IMR-90 (cell line): ENCODE results near the gene GAS2L2. TPM values are rescaled to one million over a fixed set of nuclear protein-coding genes. Genes with fewer than 3 reads are reported as not detected.

Experiments
- ATAC-seq: fragments of 200-7000 bp; cut with Tn5 transposase; 2 replicates; pipeline ENCODE4 v1.9.1; 2020; ENCODE audit warnings: low read depth, mild to moderate bottlenecking, moderate library complexity
- BruUV-seq: library from RNA; stranded (reverse); fragments of 400-500 nt; replicated peaks from 2 replicates; lab custom pipeline; 2021; lab: Mats Ljungman, UMichigan
- CTCF ChIA-PET: fragments of 300-600 bp; formaldehyde crosslinking; extraction: SDS; loops from one replicate; lab custom pipeline; 2021; ENCODE audit warnings: antibody characterized with exemption; lab: Yijun Ruan, JAX
- POLR2A ChIA-PET: fragments of 300-600 bp; sonication (Branson Sonifier 250); formaldehyde crosslinking; loops from one replicate; lab custom pipeline; 2022; ENCODE audit warnings: antibody characterized with exemption; ENCODE audit not compliant: unreplicated experiment; lab: Charles Lee
- DNase-seq: peaks from one replicate; pipeline ENCODE4 v3.0.0; 2013
- H2AFZ ChIP-seq: replicated peaks from 2 replicates; pipeline ENCODE3; 2013; ENCODE audit warnings: low read length, mild to moderate bottlenecking; ENCODE audit not compliant: poor library complexity
- H2AK5ac ChIP-seq: 2 replicates; pipeline ENCODE4 v1.6.1; 2013; ENCODE audit warnings: low read depth, low read length, inconsistent platforms
- H2AK9ac ChIP-seq: replicated peaks from 2 replicates; pipeline ENCODE3; 2013; ENCODE audit warnings: mild to moderate bottlenecking, low read depth, low read length, moderate library complexity; ENCODE audit not compliant: poor library complexity
- H2BK120ac ChIP-seq: 2 replicates; pipeline ENCODE4 v1.6.1; 2013; ENCODE audit warnings: low read depth, low read length, inconsistent platforms
- H2BK15ac ChIP-seq: 3 replicates; pipeline ENCODE4 v1.6.1; 2013; ENCODE audit warnings: low read depth, low read length, inconsistent platforms
- H2BK20ac ChIP-seq: 2 replicates; pipeline ENCODE4 v1.6.1; 2013; ENCODE audit warnings: low read depth, mild to moderate bottlenecking, inconsistent platforms, low read length, moderate library complexity
- H2BK5ac ChIP-seq: 2 replicates; pipeline ENCODE4 v1.6.1; 2013; ENCODE audit warnings: mild to moderate bottlenecking, low read depth, low read length, inconsistent platforms; ENCODE audit not compliant: poor library complexity, severe bottlenecking
- H3K14ac ChIP-seq: replicated peaks from 2 replicates; pipeline ENCODE4 v1.6.1; 2013; ENCODE audit warnings: low read depth, low read length, inconsistent platforms
- H3K18ac ChIP-seq: 2 replicates; pipeline ENCODE4 v1.6.1; 2013; ENCODE audit warnings: low read depth, low read length, control low read depth
- H3K23ac ChIP-seq: 2 replicates; pipeline ENCODE4 v1.6.1; 2013; ENCODE audit warnings: low read depth, low read length, inconsistent platforms
- H3K27ac ChIP-seq: 2 replicates; pipeline ENCODE4 v1.5.1; 2013; ENCODE audit warnings: mild to moderate bottlenecking, control low read depth, low read length; ENCODE audit not compliant: insufficient read depth
- H3K27me3 ChIP-seq: 2 replicates; pipeline ENCODE4 v1.6.1; 2013; ENCODE audit warnings: low read length; ENCODE audit not compliant: control insufficient read depth, insufficient read depth
- H3K36me3 ChIP-seq: 2 replicates; pipeline ENCODE4 v1.6.1; 2013; ENCODE audit warnings: low read length, mixed read lengths; ENCODE audit not compliant: control insufficient read depth, insufficient read depth
- H3K4ac ChIP-seq: 2 replicates; pipeline ENCODE4 v1.6.1; 2013; ENCODE audit warnings: low read depth, low read length, inconsistent platforms
- H3K4me1 ChIP-seq: 2 replicates; pipeline ENCODE4 v1.6.1; 2013; ENCODE audit warnings: low read length, mixed read lengths; ENCODE audit not compliant: control insufficient read depth, insufficient read depth
- H3K4me2 ChIP-seq: 2 replicates; pipeline ENCODE4 v1.6.1; 2013; ENCODE audit warnings: low read depth, mild to moderate bottlenecking, control low read depth, low read length, moderate library complexity
- H3K4me3 ChIP-seq: 2 replicates; pipeline ENCODE4 v1.5.1; 2013; ENCODE audit warnings: low read depth, mild to moderate bottlenecking, control low read depth, low read length, moderate library complexity; ENCODE audit not compliant: insufficient read depth
- H3K56ac ChIP-seq: 2 replicates; pipeline ENCODE4 v1.6.1; 2013; ENCODE audit warnings: low read length, inconsistent platforms; ENCODE audit not compliant: insufficient read depth; ENCODE audit errors: extremely low read depth
- H3K79me1 ChIP-seq, 2 experiments: 2 replicates each; pipeline ENCODE4 v1.6.1; 2013; ENCODE audit warnings: low read length in 2 of 2, inconsistent platforms in 1 of 2, low read depth in 1 of 2
- H3K9ac ChIP-seq: 2 replicates; pipeline ENCODE4 v1.6.1; 2013; ENCODE audit warnings: low read depth, low read length, control low read depth
- H3K9me1 ChIP-seq: 2 replicates; pipeline ENCODE4 v1.6.1; 2013; ENCODE audit warnings: low read length, inconsistent platforms; ENCODE audit not compliant: insufficient read depth
- H3K9me3 ChIP-seq: 2 replicates; pipeline ENCODE4 v1.6.1; 2013; ENCODE audit warnings: low read length; ENCODE audit not compliant: control insufficient read depth, insufficient read depth
- H4K20me1 ChIP-seq: 2 replicates; pipeline ENCODE4 v1.6.1; 2013; ENCODE audit warnings: low read length, inconsistent platforms; ENCODE audit not compliant: insufficient read depth
- H4K5ac ChIP-seq: 2 replicates; pipeline ENCODE4 v1.6.1; 2013; ENCODE audit warnings: mild to moderate bottlenecking, low read depth, low read length, control low read depth
- H4K8ac ChIP-seq, 2 experiments: 2 replicates each; pipeline ENCODE4 v1.6.1; 2013; ENCODE audit warnings: low read depth in 2 of 2, low read length in 2 of 2, control low read depth in 1 of 2, inconsistent platforms in 1 of 2
- H4K91ac ChIP-seq: 2 replicates; pipeline ENCODE4 v1.6.1; 2013; ENCODE audit warnings: low read depth, low read length, inconsistent platforms; ENCODE audit not compliant: insufficient read depth
- CEBPB ChIP-seq: IDR thresholded peaks from 2 replicates; pipeline ENCODE4 v1.6.1; 2012; ENCODE audit warnings: low read depth, low read length, improper control_type of control experiment
- ELK1 ChIP-seq: fragments of 150-350 bp; IDR thresholded peaks from 2 replicates; pipeline ENCODE4 v1.6.1; 2016; ENCODE audit warnings: low read depth, mild to moderate bottlenecking, low read length, moderate library complexity, borderline replicate concordance
- FOS ChIP-seq: fragments of 150-350 bp; IDR thresholded peaks from 2 replicates; pipeline ENCODE4 v1.6.1; 2016; ENCODE audit warnings: low read depth, low read length
- MAFK ChIP-seq: IDR thresholded peaks from 2 replicates; pipeline ENCODE4 v1.6.1; 2012; ENCODE audit warnings: low read depth, low read length, improper control_type of control experiment
- MXI1 ChIP-seq: IDR thresholded peaks from 2 replicates; pipeline ENCODE4 v1.6.1; 2012; ENCODE audit warnings: low read depth, mild to moderate bottlenecking, low read length, moderate library complexity, borderline replicate concordance
- NFE2L2 ChIP-seq: fragments of 150-350 bp; IDR thresholded peaks from 2 replicates; pipeline ENCODE4 v1.6.1; 2016; ENCODE audit warnings: low read depth, mild to moderate bottlenecking, low read length
- POLR2A ChIP-seq: IDR thresholded peaks from 2 replicates; pipeline ENCODE4 v1.6.1; 2012; ENCODE audit warnings: mild to moderate bottlenecking, low read depth, low read length
- RAD21 ChIP-seq: IDR thresholded peaks from 2 replicates; pipeline ENCODE4 v1.6.1; 2012; ENCODE audit warnings: low read length, improper control_type of control experiment
- RCOR1 ChIP-seq: IDR thresholded peaks from 2 replicates; pipeline ENCODE4 v1.6.1; 2012; ENCODE audit warnings: mild to moderate bottlenecking, low read length, improper control_type of control experiment; ENCODE audit not compliant: insufficient replicate concordance
- WGBS, 2 experiments: methylation state at CpG; one replicate each; pipeline versions ENCODE4 v1.1.5 to v1.1.7; 2013; ENCODE audit warnings: missing lambda C conversion rate in 2 of 2; ENCODE audit not compliant: insufficient read length in 1 of 2; ENCODE audit errors: extremely low coverage in 2 of 2; 5-methylcytosine and 5-hydroxymethylcytosine counted together
- dilution Hi-C: fragments of 300-500 bp; cut with HindIII; formaldehyde crosslinking; loops from one replicate; pipeline ENCODE4 v1.14.3; 2018; ENCODE audit warnings: low sequenced_read_pairs; ENCODE audit not compliant: unreplicated experiment
- in situ Hi-C: fragments of 300-500 bp; cut with MboI; formaldehyde crosslinking; loops from 3 replicates; pipeline ENCODE4 v1.14.3; 2019; ENCODE audit warnings: low sequenced_read_pairs, inconsistent platforms, mixed read lengths
- intact Hi-C: fragments of 100-400 bp; cut with micrococcal nuclease; formaldehyde crosslinking; loops from 2 replicates; pipeline ENCODE4 v1.10.0; 2022
- polyA plus RNA-seq, 3 experiments: library from polyadenylated mRNA; depleted of rRNA; stranded (reverse); fragments of >200 nt; gene quantifications; 2 replicates each; pipeline ENCODE4 v1.2.3, GENCODE V29; 2012; ENCODE audit warnings: low replicate concordance in 1 of 3
- total RNA-seq: library from RNA; depleted of rRNA; stranded (reverse); fragments of >200 nt; gene quantifications from 2 replicates; pipeline ENCODE4 v1.2.3, GENCODE V29; 2012
- TF ChIP-seq, protein P1 (sequence below): conservative IDR thresholded peaks from 2 replicates; pipeline ENCODE4 v1.5.1; 2012; ENCODE audit warnings: mild to moderate bottlenecking, low read depth, low read length, improper control_type of control experiment

The GAS2L2 gene
- total and polyA plus RNA-seq, 2 of the 4 experiments (the other 2 are of a cell fraction), result 0.02 TPM; not detected in 1

- H4K20me1 ChIP-seq, result no peaks in the 10 kb centered on the region; the same call in 1 of the 2 replicates
- H3K4me3 ChIP-seq, result no peak overlapping the region
- no peak overlapping the region for H2AK5ac ChIP-seq
- H2AFZ ChIP-seq, result no peak overlapping the region
- TF ChIP-seq ELK1 (no peak), RCOR1 (no peak), POLR2A (no peak), MAFK (no peak), NFE2L2 (no peak), MXI1 (no peak), CEBPB (no peak), FOS (no peak), RAD21 (no peak)
- TF ChIP-seq, protein P1, sequence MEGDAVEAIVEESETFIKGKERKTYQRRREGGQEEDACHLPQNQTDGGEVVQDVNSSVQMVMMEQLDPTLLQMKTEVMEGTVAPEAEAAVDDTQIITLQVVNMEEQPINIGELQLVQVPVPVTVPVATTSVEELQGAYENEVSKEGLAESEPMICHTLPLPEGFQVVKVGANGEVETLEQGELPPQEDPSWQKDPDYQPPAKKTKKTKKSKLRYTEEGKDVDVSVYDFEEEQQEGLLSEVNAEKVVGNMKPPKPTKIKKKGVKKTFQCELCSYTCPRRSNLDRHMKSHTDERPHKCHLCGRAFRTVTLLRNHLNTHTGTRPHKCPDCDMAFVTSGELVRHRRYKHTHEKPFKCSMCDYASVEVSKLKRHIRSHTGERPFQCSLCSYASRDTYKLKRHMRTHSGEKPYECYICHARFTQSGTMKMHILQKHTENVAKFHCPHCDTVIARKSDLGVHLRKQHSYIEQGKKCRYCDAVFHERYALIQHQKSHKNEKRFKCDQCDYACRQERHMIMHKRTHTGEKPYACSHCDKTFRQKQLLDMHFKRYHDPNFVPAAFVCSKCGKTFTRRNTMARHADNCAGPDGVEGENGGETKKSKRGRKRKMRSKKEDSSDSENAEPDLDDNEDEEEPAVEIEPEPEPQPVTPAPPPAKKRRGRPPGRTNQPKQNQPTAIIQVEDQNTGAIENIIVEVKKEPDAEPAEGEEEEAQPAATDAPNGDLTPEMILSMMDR, result no peak
- H3K27me3 ChIP-seq, result no peaks in the 10 kb centered on the region
- H2BK120ac ChIP-seq, result no peak overlapping the region
- no peak for ATAC-seq
- no peak overlapping the region for H2AK9ac ChIP-seq
- BruUV-seq, result no TSS peak
- peaks cover 25 to 27% of the 10 kb centered on the region in 2 experiments for H3K79me1 ChIP-seq
- no peak overlapping the region for H3K56ac ChIP-seq
- no peak overlapping the region for H3K23ac ChIP-seq
- POLR2A ChIA-PET, result no interaction called here
- no peak overlapping the region for H2BK20ac ChIP-seq
- peak; percentile 24 for DNase-seq
- peaks cover 10% of the 10 kb centered on the region for H3K36me3 ChIP-seq
- H3K9me3 ChIP-seq, result no peaks in the 10 kb centered on the region
- no peak overlapping the region for H3K4ac ChIP-seq
- no peak overlapping the region for H4K5ac ChIP-seq
- no peak overlapping the region for H3K18ac ChIP-seq
- no peak overlapping the region for H3K4me2 ChIP-seq
- 0 out of 2 replicates have a peak, but pooled peaks cover 3% of the 10 kb centered on the region for H3K4me1 ChIP-seq
- no peak overlapping the region for H3K27ac ChIP-seq
- no peak overlapping the region for H3K9ac ChIP-seq
- in situ Hi-C loops, result no loop called here
- dilution Hi-C loops, result no loop called here
- WGBS, 2 experiments, result no CpG with 5 or more reads among the region's 6 CpGs
- no peak overlapping the region for H3K14ac ChIP-seq
- no peak overlapping the region for H4K91ac ChIP-seq
- H2BK15ac ChIP-seq, result no peak overlapping the region
- no peak overlapping the region for H2BK5ac ChIP-seq
- CTCF ChIA-PET, result no interaction called here
- intact Hi-C loops, result no loop called here
- no peak overlapping the region for H4K8ac ChIP-seq
- peaks cover 10% of the 10 kb centered on the region; the same call in 1 of the 2 replicates for H3K9me1 ChIP-seq
Measured at GRCh38 chr17:35700150-35700549, 52.9 kb downstream of the GAS2L2 start.
